AG09319 (cell line): ENCODE results near the gene SMPD2.

ENCODE experiments used
- DNase-seq: peaks from one replicate; pipeline ENCODE4 v3.0.0-alpha.2; 2010; ENCODE audit warnings: low read depth; ENCODE audit errors: extremely low read depth
- TF ChIP-seq, protein P1 (sequence below): IDR thresholded peaks from 2 replicates; pipeline ENCODE4 v1.5.1; 2011; ENCODE audit warnings: low read depth, mild to moderate bottlenecking, inconsistent platforms, low read length, moderate library complexity

Gene SMPD2

DNA sequence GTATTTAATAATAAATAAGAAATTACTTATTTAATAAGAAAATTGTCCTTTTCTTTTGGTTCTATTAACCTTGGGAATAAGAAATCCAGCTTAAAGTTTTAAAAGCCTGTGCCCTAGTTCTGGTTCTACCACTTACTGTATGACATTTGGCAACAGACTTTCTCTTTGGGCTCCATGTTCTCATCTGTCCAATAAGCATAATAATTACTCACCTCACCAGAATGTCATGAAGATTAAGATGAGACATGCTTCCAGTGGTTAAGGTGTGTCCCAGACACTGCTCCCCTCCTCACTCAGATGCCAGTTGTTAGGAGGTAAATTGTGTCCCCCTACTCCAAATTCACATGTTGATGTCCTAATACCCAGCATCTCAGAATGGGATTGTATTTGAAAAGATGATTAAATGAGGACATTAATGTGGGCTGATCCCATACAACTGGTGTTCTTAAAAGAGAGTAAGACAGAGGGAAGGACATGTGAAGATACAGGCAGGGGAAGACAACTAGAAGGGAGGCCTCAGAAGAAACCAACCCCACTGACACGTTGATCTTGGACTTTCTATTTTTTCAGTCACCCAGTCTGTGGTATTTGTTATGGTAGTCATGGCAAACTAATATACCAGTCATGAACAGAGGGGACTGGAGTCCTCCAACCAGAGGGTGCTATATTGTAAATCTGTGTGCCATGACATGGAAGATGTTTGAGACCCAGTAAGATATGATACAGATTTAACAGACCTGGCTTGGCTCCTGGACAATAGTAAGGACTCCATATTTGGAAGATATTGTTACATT lies 21.4 kb downstream of the SMPD2 start:
- DNase-seq, result no peak
- TF ChIP-seq, protein P1, sequence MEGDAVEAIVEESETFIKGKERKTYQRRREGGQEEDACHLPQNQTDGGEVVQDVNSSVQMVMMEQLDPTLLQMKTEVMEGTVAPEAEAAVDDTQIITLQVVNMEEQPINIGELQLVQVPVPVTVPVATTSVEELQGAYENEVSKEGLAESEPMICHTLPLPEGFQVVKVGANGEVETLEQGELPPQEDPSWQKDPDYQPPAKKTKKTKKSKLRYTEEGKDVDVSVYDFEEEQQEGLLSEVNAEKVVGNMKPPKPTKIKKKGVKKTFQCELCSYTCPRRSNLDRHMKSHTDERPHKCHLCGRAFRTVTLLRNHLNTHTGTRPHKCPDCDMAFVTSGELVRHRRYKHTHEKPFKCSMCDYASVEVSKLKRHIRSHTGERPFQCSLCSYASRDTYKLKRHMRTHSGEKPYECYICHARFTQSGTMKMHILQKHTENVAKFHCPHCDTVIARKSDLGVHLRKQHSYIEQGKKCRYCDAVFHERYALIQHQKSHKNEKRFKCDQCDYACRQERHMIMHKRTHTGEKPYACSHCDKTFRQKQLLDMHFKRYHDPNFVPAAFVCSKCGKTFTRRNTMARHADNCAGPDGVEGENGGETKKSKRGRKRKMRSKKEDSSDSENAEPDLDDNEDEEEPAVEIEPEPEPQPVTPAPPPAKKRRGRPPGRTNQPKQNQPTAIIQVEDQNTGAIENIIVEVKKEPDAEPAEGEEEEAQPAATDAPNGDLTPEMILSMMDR, result no peak

DNA sequence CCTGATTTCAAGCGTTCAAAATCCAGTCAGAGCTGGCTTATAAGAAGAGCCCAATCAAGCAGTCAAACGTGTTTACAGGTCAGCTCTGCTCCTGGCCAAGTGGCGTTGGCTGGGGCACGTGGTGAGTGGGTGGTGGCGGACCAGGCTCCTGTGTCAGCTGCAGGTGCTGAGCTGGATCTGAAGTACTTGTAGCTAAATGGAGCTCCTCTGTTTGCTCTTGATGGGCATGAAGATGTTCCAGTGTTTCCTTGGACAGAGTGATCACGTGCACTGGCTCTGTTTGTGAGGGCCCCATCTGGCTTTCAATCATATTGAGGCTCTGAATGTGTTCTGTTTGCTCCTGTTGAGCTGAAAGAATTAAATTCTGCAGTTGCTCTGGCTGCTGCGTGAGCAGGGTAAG lies 25.2 kb downstream of the SMPD2 start:
- DNase-seq, result no peak
- TF ChIP-seq, protein P1, result no peak

- TF ChIP-seq, protein P1, result no peak
- DNase-seq, result no peak
Measured at GRCh38 chr6:109466212-109466923, 25.8 kb downstream of the SMPD2 start.

GRCh38 chr6:109467696-109468095 lies 27.2 kb downstream of the SMPD2 start:
- TF ChIP-seq, protein P1, result no peak
- DNase-seq, result no peak

GRCh38 chr6:109469591-109470189 lies 29.2 kb downstream of the SMPD2 start:
- TF ChIP-seq, protein P1, result no peak
- no peak for DNase-seq

- no peak for DNase-seq
- TF ChIP-seq, protein P1, result no peak
Measured at GRCh38 chr6:109471105-109471810, 30.7 kb downstream of the SMPD2 start.
